MCF 10A (cell line): ENCODE results near the gene GPT2. TPM values are rescaled to one million over a fixed set of nuclear protein-coding genes. Genes with fewer than 3 reads are reported as not detected.

ENCODE experiments used
- BruUV-seq: library from RNA; stranded (reverse); fragments of 400-500 nt; replicated peaks from 2 replicates; lab custom pipeline; 2021; lab: Mats Ljungman, UMichigan
- CTCF ChIA-PET: fragments of 300-600 bp; sonication (Branson Sonifier 250); formaldehyde crosslinking; extraction: SDS; loops from one replicate; lab custom pipeline; 2021; ENCODE audit warnings: antibody characterized with exemption, inconsistent platforms; lab: Yijun Ruan, JAX
- POLR2A ChIA-PET: fragments of 300-600, 350-650 bp; sonication (Branson Sonifier 250); formaldehyde crosslinking; extraction: SDS; loops from one replicate; lab custom pipeline; 2020; ENCODE audit warnings: antibody characterized with exemption, inconsistent platforms; lab: Yijun Ruan, JAX
- DNase-seq: peaks from one replicate; pipeline ENCODE4 v3.0.0-alpha.2; 2018; ENCODE audit not compliant: unreplicated experiment
- H3K27ac Mint-ChIP-seq: one replicate; pipeline ENCODE4 v1.8.0; 2022; ENCODE audit warnings: mild to moderate bottlenecking, low read depth, mixed read lengths; ENCODE audit not compliant: unreplicated experiment
- H3K27me3 Mint-ChIP-seq: one replicate; pipeline ENCODE4 v1.8.0; 2022; ENCODE audit warnings: mixed read lengths; ENCODE audit not compliant: insufficient read depth, unreplicated experiment
- H3K36me3 Mint-ChIP-seq: one replicate; pipeline ENCODE4 v1.8.0; 2022; ENCODE audit warnings: mild to moderate bottlenecking, moderate library complexity, mixed read lengths; ENCODE audit not compliant: insufficient read depth, unreplicated experiment
- H3K4me1 Mint-ChIP-seq: one replicate; pipeline ENCODE4 v1.8.0; 2022; ENCODE audit warnings: mixed read lengths; ENCODE audit not compliant: insufficient read depth, unreplicated experiment
- H3K4me3 Mint-ChIP-seq: one replicate; pipeline ENCODE4 v1.8.0; 2022; ENCODE audit warnings: mild to moderate bottlenecking, moderate library complexity, mixed read lengths; ENCODE audit not compliant: unreplicated experiment
- H3K9me3 Mint-ChIP-seq: one replicate; pipeline ENCODE4 v1.8.0; 2022; ENCODE audit warnings: mixed read lengths; ENCODE audit not compliant: unreplicated experiment
- intact Hi-C: fragments of 100-400 bp; cut with micrococcal nuclease; formaldehyde crosslinking; loops from 2 replicates; pipeline ENCODE4 v1.14.1; 2022
- total RNA-seq: library from RNA; stranded (reverse); gene quantifications from 2 replicates; pipeline ENCODE4 v1.2.3, GENCODE V29; 2022
- TF ChIP-seq, protein P1 (sequence below): fragments of 200-600 bp; IDR thresholded peaks from one replicate; pipeline ENCODE4 v1.8.0; 2022; ENCODE audit warnings: antibody characterized with exemption, mild to moderate bottlenecking; ENCODE audit not compliant: unreplicated experiment

Gene GPT2
- total RNA-seq, 1 experiment from 2014 or later: 60.6 TPM

DNA sequence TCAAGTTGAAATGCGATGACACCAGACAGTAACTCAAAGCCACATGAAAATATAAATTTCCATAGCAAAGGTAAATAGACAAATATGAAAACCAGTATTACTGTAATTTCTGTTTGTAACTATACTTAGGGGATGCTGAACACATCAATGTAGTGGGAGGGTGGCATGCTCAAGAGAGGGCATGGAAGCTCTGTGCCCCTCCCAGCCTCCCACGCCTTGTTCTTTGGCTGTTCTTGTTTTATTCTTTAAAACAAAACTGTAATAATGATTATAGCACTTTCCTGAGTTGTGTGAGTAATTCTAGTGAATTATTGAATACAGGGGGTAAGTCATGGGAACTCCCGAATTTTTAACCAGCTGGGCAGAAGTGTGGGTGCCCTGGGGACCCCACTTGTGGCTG is 11.0 kb upstream of the GPT2 start:
- BruUV-seq: no TSS peak
- Mint-ChIP-seq H3K27ac (no peak overlapping the region), H3K36me3 (no peaks in the 10 kb centered on the region), H3K4me3 (no peak overlapping the region), H3K9me3 (no peaks in the 10 kb centered on the region), H3K27me3 (no peaks in the 10 kb centered on the region), H3K4me1 (no peaks in the 10 kb centered on the region)
- ChIA-PET CTCF (interaction anchor here (1.6 to 3.5 kb wide), 2 partner anchors 9 to 36 kb away, joined by 7 to 24 read pairs; no protein-coding TSS in a partner anchor), POLR2A (interaction anchor here (1.1 kb wide), 1 partner anchor 8 kb away, joined by 3 read pairs; no protein-coding TSS in a partner anchor)
- intact Hi-C loops: no loop called here
- DNase-seq: no peak
- TF ChIP-seq, protein P1, sequence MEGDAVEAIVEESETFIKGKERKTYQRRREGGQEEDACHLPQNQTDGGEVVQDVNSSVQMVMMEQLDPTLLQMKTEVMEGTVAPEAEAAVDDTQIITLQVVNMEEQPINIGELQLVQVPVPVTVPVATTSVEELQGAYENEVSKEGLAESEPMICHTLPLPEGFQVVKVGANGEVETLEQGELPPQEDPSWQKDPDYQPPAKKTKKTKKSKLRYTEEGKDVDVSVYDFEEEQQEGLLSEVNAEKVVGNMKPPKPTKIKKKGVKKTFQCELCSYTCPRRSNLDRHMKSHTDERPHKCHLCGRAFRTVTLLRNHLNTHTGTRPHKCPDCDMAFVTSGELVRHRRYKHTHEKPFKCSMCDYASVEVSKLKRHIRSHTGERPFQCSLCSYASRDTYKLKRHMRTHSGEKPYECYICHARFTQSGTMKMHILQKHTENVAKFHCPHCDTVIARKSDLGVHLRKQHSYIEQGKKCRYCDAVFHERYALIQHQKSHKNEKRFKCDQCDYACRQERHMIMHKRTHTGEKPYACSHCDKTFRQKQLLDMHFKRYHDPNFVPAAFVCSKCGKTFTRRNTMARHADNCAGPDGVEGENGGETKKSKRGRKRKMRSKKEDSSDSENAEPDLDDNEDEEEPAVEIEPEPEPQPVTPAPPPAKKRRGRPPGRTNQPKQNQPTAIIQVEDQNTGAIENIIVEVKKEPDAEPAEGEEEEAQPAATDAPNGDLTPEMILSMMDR: no peak

DNA sequence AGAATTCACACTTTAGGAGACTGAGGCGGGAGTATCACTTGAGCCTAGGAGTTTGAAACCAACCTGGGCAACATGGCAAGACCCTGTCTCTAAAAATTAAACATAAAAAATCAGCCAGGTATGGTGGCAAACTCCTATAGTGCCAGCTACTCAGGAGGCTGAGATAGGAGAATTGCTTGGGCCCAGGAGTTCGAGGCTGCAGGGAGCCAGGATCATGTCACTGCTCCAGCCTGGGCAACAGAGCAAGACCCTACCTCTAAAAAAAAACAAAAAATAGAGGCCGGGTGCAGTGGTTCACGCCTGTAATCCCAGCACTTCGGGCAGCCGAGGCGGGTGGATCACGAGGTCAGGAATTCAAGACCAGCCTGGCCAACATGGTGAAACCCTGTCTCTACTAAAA is 8.9 kb upstream of the GPT2 start:
- Mint-ChIP-seq H3K27me3 (no peaks in the 10 kb centered on the region), H3K36me3 (no peaks in the 10 kb centered on the region), H3K27ac (no peak overlapping the region), H3K9me3 (no peaks in the 10 kb centered on the region), H3K4me3 (no peak overlapping the region), H3K4me1 (no peaks in the 10 kb centered on the region)
- POLR2A ChIA-PET: interaction anchor here (1.2 kb wide), 1 partner anchor 9 kb away, joined by 3 read pairs; the partner anchor contains the start of gene GPT2
- no TSS peak for BruUV-seq
- DNase-seq: no peak
- intact Hi-C loops: no loop called here
- TF ChIP-seq, protein P1: no peak
- CTCF ChIA-PET: interaction anchor here (0.7 to 3.5 kb wide), 5 partner anchors 12 to 134 kb away, joined by 3 to 24 read pairs (median 4); no protein-coding TSS in a partner anchor

DNA sequence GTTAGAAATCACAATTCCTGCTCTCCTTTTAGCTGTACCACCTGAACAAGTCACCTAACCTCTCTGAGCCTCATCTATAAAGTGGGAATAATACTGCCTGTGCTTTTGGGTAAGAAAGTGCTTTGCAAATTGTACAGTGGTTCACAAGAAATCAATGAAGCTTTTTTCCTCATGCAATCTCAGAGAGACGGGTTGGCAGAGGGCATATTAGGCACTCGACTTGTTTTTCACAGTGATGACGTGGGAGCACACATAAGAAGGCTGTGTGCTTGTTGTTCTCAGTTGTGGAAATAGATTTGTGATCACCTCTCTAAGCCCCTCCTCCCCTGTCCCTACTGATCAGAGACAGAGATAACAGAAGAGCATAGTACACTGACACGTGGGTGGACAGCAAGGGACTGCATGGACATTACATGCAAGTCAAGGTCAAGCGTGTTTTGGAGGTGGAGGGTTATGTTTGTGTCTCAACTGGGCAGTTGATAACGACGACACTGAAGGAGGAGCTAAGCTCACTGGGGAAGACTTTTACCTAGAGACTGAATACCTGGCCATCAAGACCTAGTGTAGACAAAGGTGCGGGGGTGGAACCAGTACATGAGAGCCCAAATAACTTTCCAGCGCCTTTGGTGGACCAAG is 1.7 kb upstream of the GPT2 start:
- no peak overlapping the region for H3K4me3 Mint-ChIP-seq
- H3K36me3 Mint-ChIP-seq: no peaks in the 10 kb centered on the region
- ChIA-PET POLR2A (interaction anchor here (0.7 to 1.7 kb wide), 4 partner anchors 9 to 28 kb away, joined by 3 to 5 read pairs (median 4); no protein-coding TSS in a partner anchor), CTCF (interaction anchor here (0.6 to 4.6 kb wide), 7 partner anchors 9 to 88 kb away, joined by 3 to 40 read pairs (median 7); no protein-coding TSS in a partner anchor)
- H3K27me3 Mint-ChIP-seq: no peaks in the 10 kb centered on the region
- TF ChIP-seq, protein P1: no peak
- no TSS peak for BruUV-seq
- intact Hi-C loops: no loop called here
- H3K4me1 Mint-ChIP-seq: peaks cover 26% of the 10 kb centered on the region
- no peak overlapping the region for H3K27ac Mint-ChIP-seq
- H3K9me3 Mint-ChIP-seq: no peaks in the 10 kb centered on the region
- DNase-seq: no peak

DNA sequence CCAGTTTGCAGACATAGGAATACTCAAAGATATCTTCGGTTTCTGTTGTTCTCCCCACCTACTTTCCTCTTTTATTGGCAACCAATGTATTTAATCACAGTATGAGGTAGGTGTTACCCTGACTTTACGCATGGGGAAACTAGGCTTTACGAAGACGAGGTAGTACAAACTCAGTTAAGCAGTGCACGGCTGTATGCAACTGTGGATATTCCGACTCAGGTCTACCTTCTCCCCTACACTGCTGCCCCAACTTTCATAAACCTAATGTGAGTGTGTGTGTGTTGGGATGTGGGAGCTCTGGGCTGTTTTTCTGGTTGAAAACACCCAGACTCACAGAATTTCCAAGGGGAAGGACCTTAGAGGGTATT is 1.2 kb upstream of the GPT2 start:
- DNase-seq: no peak
- ChIA-PET CTCF (interaction anchor here (0.6 to 4.6 kb wide), 6 partner anchors 10 to 89 kb away, joined by 4 to 40 read pairs (median 8); no protein-coding TSS in a partner anchor), POLR2A (interaction anchor here (1.6 to 3.5 kb wide), 2 partner anchors 19 to 29 kb away, joined by 4 to 23 read pairs; no protein-coding TSS in a partner anchor)
- TF ChIP-seq, protein P1: no peak
- H3K27ac Mint-ChIP-seq: peak overlapping the region; percentile 5
- peak overlapping the region; percentile 73 for H3K4me3 Mint-ChIP-seq
- H3K4me1 Mint-ChIP-seq: peaks cover 26% of the 10 kb centered on the region
- intact Hi-C loops: no loop called here
- no peaks in the 10 kb centered on the region for H3K27me3 Mint-ChIP-seq
- H3K9me3 Mint-ChIP-seq: no peaks in the 10 kb centered on the region
- no TSS peak for BruUV-seq
- H3K36me3 Mint-ChIP-seq: no peaks in the 10 kb centered on the region
